GM18951 (cell line): ENCODE data around the gene SHISA7.

Source experiments
- POLR2A ChIP-seq: IDR thresholded peaks from 4 replicates; pipeline ENCODE4 v1.6.1; 2011; ENCODE audit warnings: mild to moderate bottlenecking; ENCODE audit not compliant: insufficient read length, insufficient read depth; ENCODE audit errors: extremely low read depth
- in situ Hi-C: fragments of 300-500 bp; cut with MboI; formaldehyde crosslinking; loops from one replicate; pipeline ENCODE4 v1.12.0; 2022; ENCODE audit warnings: low sequenced_read_pairs, mixed read lengths, inconsistent platforms; ENCODE audit not compliant: unreplicated experiment

Gene SHISA7

GRCh38 chr19:55476100-55476775 is 33.1 kb upstream of the SHISA7 start, which contains the start of gene ZNF628:
ZNF628 (plus strand) TSS chr19:55476617; CDS start chr19:55479911, 3,294 bp downstream.
- in situ Hi-C loops = no loop called here
- TF ChIP-seq POLR2A = peak; percentile 42

- in situ Hi-C loops = no loop called here
- TF ChIP-seq POLR2A = no peak
These were observed 31.5 kb upstream of the SHISA7 start for GRCh38 chr19:55474269-55475265.

- no peak for TF ChIP-seq POLR2A
- in situ Hi-C loops = no loop called here
These were observed 30.3 kb upstream of the SHISA7 start for GRCh38 chr19:55473225-55474012.

GRCh38 chr19:55472463-55472862 is 29.4 kb upstream of the SHISA7 start:
- in situ Hi-C loops = no loop called here
- TF ChIP-seq POLR2A = no peak

- in situ Hi-C loops = no loop called here
- TF ChIP-seq POLR2A = no peak
These were observed 28.2 kb upstream of the SHISA7 start for GRCh38 chr19:55471266-55471665.

GRCh38 chr19:55468054-55468393 is 24.9 kb upstream of the SHISA7 start:
- TF ChIP-seq POLR2A = no peak
- in situ Hi-C loops = no loop called here

- TF ChIP-seq POLR2A = no peak
- in situ Hi-C loops = no loop called here
These were observed 24.3 kb upstream of the SHISA7 start for GRCh38 chr19:55467236-55468053.

- in situ Hi-C loops = no loop called here
- TF ChIP-seq POLR2A = no peak
These were observed 23.1 kb upstream of the SHISA7 start for GRCh38 chr19:55466241-55466614.

GRCh38 chr19:55465460-55466240 is 22.6 kb upstream of the SHISA7 start:
- in situ Hi-C loops = no loop called here
- TF ChIP-seq POLR2A = no peak

GRCh38 chr19:55464662-55465054 is 21.6 kb upstream of the SHISA7 start, which contains the start of gene C19orf85:
C19orf85 (minus strand) TSS chr19:55464751; CDS start chr19:55464554, 197 bp downstream.
- no peak for TF ChIP-seq POLR2A
- in situ Hi-C loops = no loop called here

- in situ Hi-C loops = no loop called here
- TF ChIP-seq POLR2A = no peak
These were observed 21.1 kb upstream of the SHISA7 start for GRCh38 chr19:55464039-55464661.

GRCh38 chr19:55463583-55464031 is 20.5 kb upstream of the SHISA7 start:
- in situ Hi-C loops = no loop called here

More at GRCh38 chr19:55463583-55464031, 20.5 kb upstream of the SHISA7 start:
- TF ChIP-seq POLR2A = no peak
